Activated CD8-positive, alpha-beta memory T cell treated with anti-CD3 and anti-CD28 coated beads, Interleukin-2, amount 50 U/mL, for 4 hours (primary cell): ENCODE results near the gene DRICH1.
"Not testable (repeated sequence)": the region's sequence is repeated elsewhere in the genome, so short reads cannot be mapped to it uniquely, and the experiment has no call there.

Experiments used
- DNase-seq: peaks from one replicate; pipeline ENCODE4 v3.0.0-alpha.2; 2020

The DRICH1 gene

GRCh38 chr22:23646526-23646925 is 14.4 kb upstream of the DRICH1 start:
- DNase-seq = not testable (repeated sequence)

GRCh38 chr22:23640206-23640605 is 8.1 kb upstream of the DRICH1 start:
- DNase-seq = not testable (repeated sequence)

- no peak for DNase-seq
Measured at GRCh38 chr22:23639661-23640060, 7.5 kb upstream of the DRICH1 start.

GRCh38 chr22:23638611-23639010 is 6.5 kb upstream of the DRICH1 start:
- DNase-seq = no peak

GRCh38 chr22:23635291-23635690 is 3.2 kb upstream of the DRICH1 start:
- not testable (repeated sequence) for DNase-seq

- not testable (repeated sequence) for DNase-seq
Measured at GRCh38 chr22:23628056-23628743, 3.9 kb downstream of the DRICH1 start.

GRCh38 chr22:23627401-23628055 is 4.6 kb downstream of the DRICH1 start:
- DNase-seq = peak; percentile 57

GRCh38 chr22:23626286-23626975 is 5.7 kb downstream of the DRICH1 start:
- DNase-seq = no peak

- DNase-seq = no peak
Measured at GRCh38 chr22:23622634-23623033, 9.5 kb downstream of the DRICH1 start.

GRCh38 chr22:23621916-23622315 is 10.2 kb downstream of the DRICH1 start:
- not testable (repeated sequence) for DNase-seq

- no peak for DNase-seq
Measured at GRCh38 chr22:23621082-23621780, 10.9 kb downstream of the DRICH1 start.

GRCh38 chr22:23613193-23613972 is 18.7 kb downstream of the DRICH1 start:
- no peak for DNase-seq

- no peak for DNase-seq
Measured at GRCh38 chr22:23609983-23610781, 21.9 kb downstream of the DRICH1 start.

GRCh38 chr22:23608583-23608982 is 23.5 kb downstream of the DRICH1 start:
- DNase-seq = no peak

- DNase-seq = no peak
Measured at GRCh38 chr22:23606204-23607131, 25.7 kb downstream of the DRICH1 start.

GRCh38 chr22:23604939-23605712 is 27.0 kb downstream of the DRICH1 start:
- no peak for DNase-seq

- DNase-seq = no peak
Measured at GRCh38 chr22:23603266-23603665, 28.9 kb downstream of the DRICH1 start.

- DNase-seq = no peak
Measured at GRCh38 chr22:23598805-23599518, 33.2 kb downstream of the DRICH1 start.
